WTC11 (cell line): Measurements from ENCODE around the gene PET100.

Source experiments
- ARID4B ChIP-seq: sonication (generic); formaldehyde crosslinking; IDR thresholded peaks from 2 replicates; pipeline ENCODE4 v1.8.0; 2023; ENCODE audit warnings: missing genetic modification reagents, mild to moderate bottlenecking, borderline replicate concordance
- ATF1 ChIP-seq: sonication (generic); formaldehyde crosslinking; IDR thresholded peaks from 2 replicates; pipeline ENCODE4 v1.8.1; 2023; ENCODE audit warnings: mild to moderate bottlenecking, moderate library complexity, missing genetic modification reagents
- ATF2 ChIP-seq: sonication (generic); formaldehyde crosslinking; IDR thresholded peaks from 2 replicates; pipeline ENCODE4 v1.8.1; 2022; ENCODE audit warnings: low read depth, missing genetic modification reagents, borderline replicate concordance
- CBFB ChIP-seq: sonication (generic); formaldehyde crosslinking; IDR thresholded peaks from 2 replicates; pipeline ENCODE4 v1.8.1; 2022; ENCODE audit warnings: mild to moderate bottlenecking, low read depth, missing genetic modification reagents
- CTCF ChIP-seq: fragments of 200-600 bp; IDR thresholded peaks from 2 replicates; pipeline ENCODE4 v1.8.0; 2022; ENCODE audit warnings: antibody characterized with exemption
- ESRRA ChIP-seq: sonication (generic); formaldehyde crosslinking; IDR thresholded peaks from 2 replicates; pipeline ENCODE4 v1.8.1; 2022; ENCODE audit warnings: mild to moderate bottlenecking, missing genetic modification reagents, borderline replicate concordance
- IRF2 ChIP-seq: sonication (generic); formaldehyde crosslinking; IDR thresholded peaks from 2 replicates; pipeline ENCODE4 v1.8.0; 2022; ENCODE audit warnings: low read depth, missing genetic modification reagents, borderline replicate concordance
- JUN ChIP-seq: sonication (generic); formaldehyde crosslinking; IDR thresholded peaks from 2 replicates; pipeline ENCODE4 v1.8.0; 2023; ENCODE audit warnings: mild to moderate bottlenecking, missing genetic modification reagents
- NR1H2 ChIP-seq: sonication (generic); formaldehyde crosslinking; IDR thresholded peaks from 2 replicates; pipeline ENCODE4 v1.9.0; 2021; ENCODE audit warnings: mild to moderate bottlenecking, moderate library complexity, missing genetic modification reagents
- ZBTB43 ChIP-seq: sonication (generic); formaldehyde crosslinking; IDR thresholded peaks from 2 replicates; pipeline ENCODE4 v1.8.1; 2023; ENCODE audit warnings: mild to moderate bottlenecking, missing genetic modification reagents
- ZNF121 ChIP-seq: sonication (generic); formaldehyde crosslinking; IDR thresholded peaks from 2 replicates; pipeline ENCODE4 v1.8.0; 2023; ENCODE audit warnings: missing genetic modification reagents
- ZNF512 ChIP-seq: sonication (generic); formaldehyde crosslinking; IDR thresholded peaks from 2 replicates; pipeline ENCODE4 v1.8.1; 2022; ENCODE audit warnings: missing genetic modification reagents, borderline replicate concordance
- ZNF671 ChIP-seq: fragments of 250-450 bp; sonication (Bioruptor Pico); IDR thresholded peaks from 2 replicates; pipeline ENCODE4 v1.8.0; 2021; ENCODE audit warnings: mild to moderate bottlenecking

- no peak for TF ChIP-seq ARID4B
- TF ChIP-seq CTCF, result no peak
- TF ChIP-seq ATF2, result no peak
- no peak for TF ChIP-seq CBFB (CRISPR knock-in tag)
- no peak for TF ChIP-seq ESRRA (CRISPR knock-in tag)
- TF ChIP-seq IRF2, result no peak
- TF ChIP-seq ZNF512 (CRISPR knock-in tag), result no peak
- TF ChIP-seq ZNF671, result no peak
- no peak for TF ChIP-seq ATF1 (CRISPR knock-in tag)
- TF ChIP-seq ZBTB43, result no peak
- no peak for TF ChIP-seq NR1H2 (CRISPR knock-in tag)
- no peak for TF ChIP-seq JUN (CRISPR knock-in tag)
- no peak for TF ChIP-seq ZNF121
Observed at GRCh38 chr19:7598180-7598579, 31.4 kb upstream of the PET100 start.
